IPS-11a (cell line): ENCODE results near the gene GAS5.
"Not testable (repeated sequence)": the region's sequence is repeated elsewhere in the genome, so short reads cannot be mapped to it uniquely, and the experiment has no call there.

Experiments used
- H3K4me3 ChIP-seq: one replicate; pipeline ENCODE4 v1.5.1; 2013; ENCODE audit warnings: low read depth, low read length, control low read depth

GAS5 gene

GRCh38 chr1:173870252-173871075 is 2.7 kb upstream of the GAS5 start:
- H3K4me3 ChIP-seq: no peak overlapping the region

GRCh38 chr1:173869021-173869359 is 1.2 kb upstream of the GAS5 start:
- peak overlapping the region; percentile 44 for H3K4me3 ChIP-seq

GRCh38 chr1:173868266-173869020 is 654 bp upstream of the GAS5 start, which contains the start of gene ZBTB37:
ZBTB37 (plus strand) TSS chr1:173868380; CDS start chr1:173870226, 1,846 bp downstream.
- H3K4me3 ChIP-seq: peak within 1 kb of the TSS; percentile 99

DNA sequence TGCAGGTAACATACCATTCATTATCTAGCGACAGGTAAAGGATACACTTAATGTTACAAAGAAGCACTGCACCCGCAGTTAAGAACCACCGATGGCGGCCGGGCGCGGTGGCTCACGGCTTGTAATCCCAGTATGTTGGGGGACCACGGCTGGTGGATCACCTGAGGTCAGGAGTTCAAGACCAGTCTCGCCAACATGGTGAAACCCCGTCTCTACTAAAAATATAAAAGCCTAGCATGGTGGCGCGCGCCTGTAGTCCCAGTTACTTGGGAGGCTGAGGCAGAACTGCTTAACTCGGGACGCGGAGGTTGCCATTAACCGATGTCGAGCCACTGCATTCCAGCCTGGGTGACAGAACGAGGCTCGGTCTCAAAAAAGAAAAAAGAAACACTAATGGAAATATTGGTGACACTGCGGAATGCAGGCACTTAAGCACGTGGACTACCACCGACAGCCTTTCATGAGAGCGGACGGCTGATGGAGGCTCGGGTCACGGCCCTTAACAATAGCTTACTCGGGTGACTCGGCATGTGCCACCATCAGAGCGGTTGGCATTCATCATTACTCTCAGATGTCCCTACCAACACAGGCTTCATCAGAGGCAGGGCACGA is 542 bp downstream of the GAS5 start:
- peak overlapping the region; percentile 99 for H3K4me3 ChIP-seq

DNA sequence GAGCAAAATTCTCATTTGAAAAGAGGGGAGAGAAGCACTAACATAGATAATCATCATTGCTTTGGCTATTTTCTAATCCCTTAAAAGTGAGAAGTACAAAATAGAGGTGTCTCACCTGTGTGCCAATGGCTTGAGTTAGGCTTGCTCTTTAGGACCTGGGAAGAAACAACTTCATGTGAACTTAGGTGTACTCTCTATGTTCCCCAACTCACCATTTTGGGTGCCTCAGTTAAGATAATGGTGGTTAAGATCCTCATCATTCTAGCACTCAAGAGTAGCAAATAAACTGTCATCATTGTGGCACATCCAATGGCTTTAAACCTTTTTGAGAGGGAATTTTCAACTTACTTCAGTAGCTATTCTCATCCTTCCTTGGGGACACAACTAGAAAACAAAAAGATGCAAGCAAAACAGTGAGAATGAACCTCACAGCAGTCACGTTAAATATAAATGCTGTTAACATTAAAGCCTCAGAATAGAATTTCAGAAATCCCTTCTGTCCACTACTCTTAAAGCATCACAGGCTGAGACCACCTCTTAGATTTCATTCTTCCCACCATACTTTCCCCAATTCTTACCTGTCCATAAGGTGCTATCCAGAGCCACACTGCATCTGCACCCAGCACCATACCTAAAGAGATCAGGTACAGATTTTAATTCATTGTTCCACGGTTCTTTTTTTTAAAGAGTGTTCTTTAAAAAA is 1.2 kb downstream of the GAS5 start:
- peak overlapping the region; percentile 99 for H3K4me3 ChIP-seq

GRCh38 chr1:173865468-173866164 is 2.2 kb downstream of the GAS5 start:
- peak overlapping the region; percentile 99 for H3K4me3 ChIP-seq

DNA sequence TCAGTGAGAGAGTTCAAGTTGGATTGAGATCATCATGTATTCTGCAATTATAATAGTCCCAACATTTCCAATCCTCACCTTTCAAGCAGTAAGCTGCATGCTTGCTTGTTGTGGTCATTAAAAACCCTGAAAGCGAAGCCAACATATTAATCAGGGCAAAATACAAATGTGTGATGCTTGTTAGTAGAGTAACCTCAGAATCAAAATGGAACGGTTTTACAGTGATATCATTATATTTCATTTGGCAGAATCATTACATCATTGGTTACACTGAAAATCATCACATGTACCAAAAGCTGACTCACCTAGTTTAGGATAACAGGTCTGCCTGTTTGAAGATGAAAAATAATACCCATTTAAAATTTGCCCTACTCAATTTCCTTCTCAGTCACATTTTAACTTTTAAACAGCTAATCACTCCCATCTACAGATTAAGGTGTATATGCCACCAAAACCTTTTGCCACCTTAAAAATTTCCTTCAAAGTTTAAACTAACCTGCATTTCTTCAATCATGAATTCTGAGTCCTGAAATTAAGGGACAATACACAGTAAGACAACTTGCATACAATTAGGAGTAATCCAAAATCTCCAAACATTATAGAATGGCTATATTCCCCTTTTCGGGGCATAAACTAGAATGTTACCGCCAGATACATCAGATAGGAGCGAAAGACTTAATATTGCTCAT is 3.5 kb downstream of the GAS5 start:
- peak overlapping the region; percentile 27 for H3K4me3 ChIP-seq

GRCh38 chr1:173863224-173864161 is 4.3 kb downstream of the GAS5 start:
- no peak overlapping the region for H3K4me3 ChIP-seq

DNA sequence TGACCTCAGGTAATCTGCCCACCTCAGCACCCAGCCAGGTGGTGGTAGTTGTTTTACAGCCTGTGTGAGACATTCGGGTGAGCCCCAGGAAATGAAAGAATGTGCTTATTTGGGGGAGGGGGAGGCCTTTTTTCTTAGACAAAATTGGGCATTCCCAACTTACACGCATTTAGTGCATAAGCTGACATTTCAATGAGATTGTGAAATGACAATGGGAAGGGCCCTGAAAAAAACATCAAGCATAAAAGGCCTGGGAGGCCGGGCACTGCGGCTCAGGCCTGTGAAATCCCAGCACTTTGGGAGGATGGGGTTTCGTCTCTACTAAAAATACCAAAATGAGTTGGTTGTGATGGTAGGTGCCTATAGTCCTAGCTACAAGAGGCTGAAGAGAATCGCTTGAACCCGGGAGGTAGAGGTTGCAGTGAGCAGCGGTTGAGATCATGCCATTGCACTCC is 5.0 kb downstream of the GAS5 start:
- no peak overlapping the region for H3K4me3 ChIP-seq

- H3K4me3 ChIP-seq: not testable (repeated sequence)
Observed at GRCh38 chr1:173862146-173862768, 5.5 kb downstream of the GAS5 start.

DNA sequence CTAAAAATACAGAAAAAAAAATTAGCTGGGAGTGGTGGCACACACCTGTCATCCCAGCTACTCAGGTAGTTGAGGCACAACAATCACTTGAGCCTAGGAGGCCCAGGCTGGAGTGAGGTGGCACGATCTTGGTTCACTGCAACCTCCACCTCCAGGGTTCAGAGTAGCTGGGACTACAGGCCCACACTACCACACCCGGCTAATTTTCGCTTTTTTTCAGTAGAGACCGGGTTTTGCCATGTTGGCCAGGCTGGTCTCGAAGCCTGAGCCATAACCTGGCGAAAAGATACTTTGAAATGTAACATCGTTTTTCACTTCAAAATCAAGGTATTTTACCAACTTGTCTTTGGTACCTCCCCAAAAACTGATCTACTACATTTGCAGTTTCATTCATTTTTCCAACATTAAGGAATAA is 6.1 kb downstream of the GAS5 start:
- no peak overlapping the region for H3K4me3 ChIP-seq

GRCh38 chr1:173860065-173860464 is 7.7 kb downstream of the GAS5 start:
- no peak overlapping the region for H3K4me3 ChIP-seq

GRCh38 chr1:173859547-173859946 is 8.2 kb downstream of the GAS5 start:
- not testable (repeated sequence) for H3K4me3 ChIP-seq

DNA sequence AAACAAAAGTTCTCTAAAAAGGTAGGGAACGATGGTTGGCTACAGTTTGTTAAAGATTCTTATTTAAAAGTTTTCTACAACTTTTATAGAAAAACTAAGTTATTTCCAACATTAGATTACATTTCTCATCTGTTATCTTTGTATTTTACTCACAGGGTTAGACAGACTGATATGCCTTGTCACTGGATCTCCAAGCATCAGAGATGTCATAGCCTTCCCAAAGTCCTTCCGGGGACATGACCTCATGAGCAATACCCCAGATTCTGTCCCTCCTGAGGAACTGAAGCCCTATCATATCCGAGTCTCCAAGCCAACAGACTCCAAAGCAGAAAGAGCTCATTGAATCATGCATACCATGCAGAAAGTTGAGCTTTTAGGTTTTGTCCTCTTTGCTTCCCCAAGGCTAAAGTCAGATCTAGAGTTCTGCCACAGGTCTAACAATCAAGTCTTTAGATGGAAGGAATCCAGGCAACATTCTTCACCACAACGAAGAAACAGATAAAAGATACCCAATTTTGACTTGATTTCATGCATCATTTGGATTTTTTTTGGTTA is 10.3 kb downstream of the GAS5 start:
- H3K4me3 ChIP-seq: no peak overlapping the region

DNA sequence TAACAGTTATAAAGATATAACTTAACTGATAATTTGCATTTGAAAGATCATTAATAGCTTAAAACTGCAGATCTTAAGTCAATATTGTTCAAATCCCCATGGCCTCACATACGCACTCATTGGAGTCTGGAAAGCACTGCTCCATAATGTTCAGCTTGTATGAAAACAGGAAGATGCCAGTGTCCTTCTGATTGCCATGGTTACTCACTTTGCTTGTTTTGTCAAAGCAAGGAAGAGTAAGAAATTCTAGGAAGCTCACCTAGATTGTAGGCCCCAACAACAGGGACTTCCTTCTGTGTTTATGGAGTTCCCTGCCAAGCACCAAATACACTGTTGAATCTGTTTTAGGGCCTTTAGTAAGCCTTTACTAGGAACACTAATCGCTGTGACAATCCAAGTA is 10.9 kb downstream of the GAS5 start:
- no peak overlapping the region for H3K4me3 ChIP-seq

DNA sequence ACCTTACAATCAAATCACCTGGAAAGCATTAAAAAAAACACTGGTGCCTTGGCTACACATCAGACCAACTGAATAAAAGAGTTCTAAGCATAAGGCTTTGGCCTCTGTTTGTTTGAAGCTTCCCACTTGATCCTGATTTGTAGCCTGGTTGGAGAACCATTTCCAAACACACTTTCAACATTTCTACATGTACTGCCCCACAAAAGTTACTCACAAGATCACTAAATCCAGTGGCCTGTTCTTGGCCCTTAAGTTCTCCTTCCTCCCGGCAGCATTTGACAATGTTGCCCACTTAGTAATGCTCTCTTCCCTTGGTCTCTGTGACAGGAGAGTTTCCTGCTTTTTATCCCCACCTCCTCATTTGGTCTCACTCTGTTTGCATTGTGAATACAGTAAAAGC is 11.8 kb downstream of the GAS5 start:
- H3K4me3 ChIP-seq: no peak overlapping the region

GRCh38 chr1:173853074-173853473 is 14.7 kb downstream of the GAS5 start:
- H3K4me3 ChIP-seq: no peak overlapping the region

DNA sequence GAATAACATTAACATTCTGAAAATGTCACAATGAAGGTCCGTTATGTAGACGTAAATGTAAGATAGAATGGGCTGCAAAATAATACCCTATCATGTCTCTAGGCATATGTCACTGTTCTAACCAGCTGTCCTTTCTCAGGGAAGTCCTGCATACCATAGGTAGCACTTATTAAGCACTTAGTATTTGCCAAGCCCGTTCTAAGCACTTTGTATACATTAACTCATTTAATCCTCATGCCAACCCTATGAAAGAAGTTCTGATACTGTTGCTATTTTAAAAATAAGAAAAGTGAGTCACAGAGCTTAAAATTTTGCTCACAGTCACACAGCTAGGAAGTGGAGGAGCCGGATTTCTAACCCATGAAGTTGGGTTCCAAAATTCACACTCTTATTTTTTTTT is 15.7 kb downstream of the GAS5 start:
- no peak overlapping the region for H3K4me3 ChIP-seq
